HCT116 (cell line): ENCODE data around the gene AHI1. TPM values are rescaled to one million over a fixed set of nuclear protein-coding genes. Genes with fewer than 3 reads are reported as not detected.

Experiments
- ATAC-seq: fragments of 200-7000 bp; cut with Tn5 transposase; 2 replicates; pipeline ENCODE4 v1.9.1; 2020; ENCODE audit warnings: mild to moderate bottlenecking, moderate library complexity
- BruUV-seq: library from RNA; stranded (reverse); fragments of 400-500 nt; replicated peaks from 2 replicates; lab custom pipeline; 2021; lab: Mats Ljungman, UMichigan
- CTCF ChIA-PET: fragments of 300-600 bp; sonication (Branson Sonifier 250); formaldehyde crosslinking; loops from one replicate; lab custom pipeline; 2021; ENCODE audit warnings: antibody characterized with exemption; lab: Charles Lee
- POLR2A ChIA-PET: fragments of 300-600, 350-600 bp; sonication (Branson Sonifier 250); formaldehyde crosslinking; loops from one replicate; lab custom pipeline; 2021; ENCODE audit warnings: antibody characterized with exemption; lab: Charles Lee
- RAD21 ChIA-PET, 2 experiments: fragments of 300-600 bp; sonication (Branson Sonifier 250); formaldehyde crosslinking; loops; one replicate each; lab custom pipeline; 2023; ENCODE audit warnings: low total read pairs in 2 of 2; ENCODE audit not compliant: uncharacterized antibody in 2 of 2, unreplicated experiment in 2 of 2, low non-redundant PET in 1 of 2; lab: Charles Lee
- DNase-seq: peaks from one replicate; pipeline ENCODE4 v3.0.0-alpha.2; 2010; ENCODE audit warnings: low read depth, low spot score
- H2AFZ ChIP-seq: fragments of 200-600 bp; shearing (Covaris generic), sonication (generic); 2 replicates; pipeline ENCODE4 v1.6.1; 2017; ENCODE audit warnings: low read depth, mixed run types, mixed read lengths, antibody characterized with exemption, low read length; ENCODE audit not compliant: poor library complexity, severe bottlenecking
- H3K27ac ChIP-seq: 2 replicates; pipeline ENCODE4 v1.5.1; 2012; ENCODE audit warnings: low read depth, low read length
- H3K27me3 ChIP-seq: fragments of 200-600 bp; sonication (generic); 2 replicates; pipeline ENCODE4 v1.6.1; 2016; ENCODE audit warnings: mixed run types, low read length, mixed read lengths; ENCODE audit not compliant: insufficient read depth
- H3K36me3 ChIP-seq, 2 experiments: fragments of 200-500 bp in 1 of 2; fragments of 200-600 bp in 1 of 2; sonication (Bioruptor generic) in 1 of 2; sonication (generic) in 1 of 2; 2 replicates each; pipeline versions ENCODE4 v1.5.1 to v1.6.1; 2014 to 2016; ENCODE audit warnings: low read length in 2 of 2, inconsistent platforms in 1 of 2, mixed read lengths in 1 of 2, mixed run types in 1 of 2; ENCODE audit not compliant: insufficient read depth in 2 of 2, control insufficient read depth in 1 of 2
- H3K4me1 ChIP-seq, 2 experiments: fragments of 200-600 bp in 1 of 2; sonication (generic) in 1 of 2; 2 replicates each; pipeline versions ENCODE4 v1.5.1 to v1.6.1; 2012 to 2017; ENCODE audit warnings: low read length in 2 of 2, inconsistent platforms in 1 of 2, mild to moderate bottlenecking in 1 of 2, mixed read lengths in 1 of 2, mixed run types in 1 of 2, moderate library complexity in 1 of 2; ENCODE audit not compliant: insufficient read depth in 2 of 2, control insufficient read depth in 1 of 2
- H3K4me2 ChIP-seq: fragments of 200-600 bp; sonication (generic); 2 replicates; pipeline ENCODE4 v1.6.1; 2017; ENCODE audit warnings: mixed run types, low read length, mixed read lengths
- H3K4me3 ChIP-seq, 2 experiments: fragments of 200-600 bp in 1 of 2; sonication (generic) in 1 of 2; replicated peaks in 1 of 2; 2 replicates each; pipeline ENCODE4 v1.5.1; 2011 to 2016; ENCODE audit warnings: low read length in 2 of 2, control low read depth in 1 of 2, low read depth in 1 of 2, mild to moderate bottlenecking in 1 of 2, mixed read lengths in 1 of 2, mixed run types in 1 of 2
- H3K79me2 ChIP-seq: fragments of 200-600 bp; sonication (generic); 2 replicates; pipeline ENCODE4 v1.6.1; 2017; ENCODE audit warnings: mild to moderate bottlenecking, mixed run types, low read length, moderate library complexity, mixed read lengths; ENCODE audit not compliant: insufficient read depth
- H3K9ac ChIP-seq: fragments of 200-600 bp; sonication (generic); 2 replicates; pipeline ENCODE4 v1.6.1; 2016; ENCODE audit warnings: low read length, mixed read lengths
- H3K9me2 ChIP-seq: fragments of 200-600 bp; sonication (generic), shearing (Covaris generic); 2 replicates; pipeline ENCODE4 v1.6.1; 2017; ENCODE audit warnings: mixed run types, mild to moderate bottlenecking, moderate library complexity; ENCODE audit not compliant: insufficient read depth
- H3K9me3 ChIP-seq, 2 experiments: fragments of 200-500 bp in 1 of 2; fragments of 200-600 bp in 1 of 2; sonication (Bioruptor generic) in 1 of 2; sonication (generic) in 1 of 2; 2 replicates each; pipeline ENCODE4 v1.6.1; 2014 to 2017; ENCODE audit warnings: low read length in 2 of 2, mixed read lengths in 2 of 2, inconsistent platforms in 1 of 2, low read depth in 1 of 2, mild to moderate bottlenecking in 1 of 2, mixed run types in 1 of 2, moderate library complexity in 1 of 2; ENCODE audit not compliant: control insufficient read depth in 1 of 2, insufficient read depth in 1 of 2
- H4K20me1 ChIP-seq: fragments of 200-600 bp; sonication (generic), shearing (Covaris generic); 2 replicates; pipeline ENCODE4 v1.6.1; 2017; ENCODE audit warnings: mixed run types, mild to moderate bottlenecking, moderate library complexity; ENCODE audit not compliant: insufficient read depth
- CEBPB ChIP-seq: IDR thresholded peaks from 2 replicates; pipeline ENCODE4 v1.6.1; 2012; ENCODE audit warnings: low read depth
- EGR1 ChIP-seq: IDR thresholded peaks from 2 replicates; pipeline ENCODE4 v1.6.1; 2012; ENCODE audit warnings: low read depth
- ELF1 ChIP-seq: IDR thresholded peaks from 2 replicates; pipeline ENCODE4 v1.6.1; 2012; ENCODE audit warnings: low read depth, borderline replicate concordance
- EZH2 ChIP-seq: fragments of 200-600 bp; sonication (generic); IDR thresholded peaks from 2 replicates; pipeline ENCODE4 v1.6.1; 2017; ENCODE audit warnings: antibody characterized with exemption, mixed run types
- EZH2phosphoT487 ChIP-seq: fragments of 200-600 bp; IDR thresholded peaks from 2 replicates; pipeline ENCODE4 v1.6.1; 2018; ENCODE audit warnings: antibody characterized with exemption, borderline replicate concordance
- JUND ChIP-seq: IDR thresholded peaks from 2 replicates; pipeline ENCODE4 v1.6.1; 2012
- POLR2A ChIP-seq: IDR thresholded peaks from 2 replicates; pipeline ENCODE4 v1.7.0; 2011; ENCODE audit warnings: borderline replicate concordance; ENCODE audit not compliant: insufficient read depth, insufficient read length; ENCODE audit errors: extremely low read depth
- POLR2AphosphoS5 ChIP-seq: IDR thresholded peaks from 2 replicates; pipeline ENCODE4 v1.6.1; 2011; ENCODE audit warnings: mild to moderate bottlenecking, low read depth, low read length, moderate library complexity
- RAD21 ChIP-seq: IDR thresholded peaks from 2 replicates; pipeline ENCODE4 v1.6.1; 2012; ENCODE audit warnings: low read depth, mild to moderate bottlenecking
- SIN3A ChIP-seq: IDR thresholded peaks from 2 replicates; pipeline ENCODE4 v1.6.1; 2012; ENCODE audit warnings: low read depth
- TCF7L2 ChIP-seq: IDR thresholded peaks from 2 replicates; pipeline ENCODE4 v1.7.0; 2011; ENCODE audit warnings: borderline replicate concordance, inconsistent platforms; ENCODE audit not compliant: insufficient read depth, insufficient read length; ENCODE audit errors: extremely low read depth
- ZFX ChIP-seq: fragments of 450-650 bp; IDR thresholded peaks from 2 replicates; pipeline ENCODE4 v1.6.1; 2017
- intact Hi-C: fragments of 100-400 bp; cut with micrococcal nuclease; formaldehyde crosslinking; loops from 2 replicates; pipeline ENCODE4 v1.10.0; 2022
- total RNA-seq: library from RNA; stranded (reverse); gene quantifications from one replicate; pipeline ENCODE4 v1.2.1, GENCODE V29; 2021; ENCODE audit not compliant: unreplicated experiment
- TF ChIP-seq, protein P1 (sequence below), 3 experiments: fragments of 200-600 bp in 1 of 3; sonication (generic) in 1 of 3; IDR thresholded peaks in 2 of 3; conservative IDR thresholded peaks in 1 of 3; 2 replicates each; pipeline ENCODE4 v1.5.1; 2012 to 2017; ENCODE audit warnings: low read depth in 2 of 3, low read length in 2 of 3, antibody characterized with exemption in 1 of 3, borderline replicate concordance in 1 of 3, control low read depth in 1 of 3, mild to moderate bottlenecking in 1 of 3, mixed read lengths in 1 of 3, mixed run types in 1 of 3, moderate library complexity in 1 of 3; ENCODE audit not compliant: insufficient read depth in 1 of 3
- TF ChIP-seq, protein P2 (sequence below): IDR thresholded peaks from 2 replicates; pipeline ENCODE4 v1.6.1; 2012; ENCODE audit warnings: low read depth
- TF ChIP-seq, protein P3 (sequence below): IDR thresholded peaks from 2 replicates; pipeline ENCODE4 v1.6.1; 2012
- TF ChIP-seq, protein P4 (sequence below): IDR thresholded peaks from 2 replicates; pipeline ENCODE4 v1.6.1; 2012

AHI1 gene
- total RNA-seq, 1 experiment from 2014 or later = 29.6 TPM

DNA sequence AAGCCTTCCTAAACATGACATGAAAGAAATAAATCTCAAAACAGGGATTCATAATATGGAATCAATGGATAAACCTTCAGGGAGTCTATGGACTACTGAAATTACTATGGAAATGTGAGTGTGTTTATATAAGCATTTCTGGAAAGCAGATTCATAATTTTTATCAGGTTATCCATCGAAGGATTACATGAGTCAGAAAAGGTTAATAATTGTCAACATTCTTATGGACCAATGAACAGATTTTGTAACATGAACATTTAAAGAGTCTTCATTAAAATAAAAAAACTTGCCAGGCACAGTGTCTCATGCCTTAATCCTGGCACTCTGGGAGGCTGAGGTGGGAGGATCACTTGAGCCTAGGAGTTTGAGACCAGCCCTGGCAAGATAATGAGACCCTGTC lies 84.8 kb downstream of the AHI1 start:
- ATAC-seq (no peak), DNase-seq (no peak)
- Histone ChIP-seq H3K4me2 (no peak overlapping the region), H3K27me3 (no peaks in the 10 kb centered on the region), H3K79me2 (no peaks in the 10 kb centered on the region), H3K9ac (no peak overlapping the region), H3K4me3 (no peak overlapping the region), H3K9me3 (no peaks in the 10 kb centered on the region), H2AFZ (no peak overlapping the region), H3K9me2 (no peaks in the 10 kb centered on the region), H4K20me1 (no peaks in the 10 kb centered on the region), H3K36me3 (peaks cover 5 to 7% of the 10 kb centered on the region in 2 experiments)
- intact Hi-C loops = no loop called here
- ChIA-PET POLR2A (no interaction called here), CTCF (no interaction called here)
- BruUV-seq = no TSS peak
- TF ChIP-seq ZFX = no peak
- TF ChIP-seq ELF1 = no peak
- no peak for TF ChIP-seq JUND
- TF ChIP-seq RAD21 = no peak
- TF ChIP-seq, all 23 proteins: peak for 0
- Histone ChIP-seq H3K27ac (no peak overlapping the region), H3K4me1 (no peaks in the 10 kb centered on the region)
- RAD21 ChIA-PET = no interaction called here

DNA sequence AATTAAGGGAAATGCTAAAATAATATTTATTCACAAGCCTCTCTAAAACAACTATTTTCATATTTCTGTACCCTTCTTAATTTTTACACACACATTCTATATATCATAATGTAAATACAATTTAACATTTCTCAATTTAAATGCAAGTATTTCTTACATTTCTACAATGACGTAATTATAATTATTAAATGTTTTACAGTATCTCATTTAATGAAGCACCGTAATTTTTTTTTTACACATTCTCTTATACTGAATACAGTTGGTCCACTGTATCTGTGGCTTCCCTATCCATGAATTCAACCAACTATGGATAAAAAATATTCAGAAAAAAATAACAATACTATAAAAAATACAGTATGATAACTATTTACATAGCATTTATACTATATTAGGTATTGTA lies 85.7 kb downstream of the AHI1 start:
- BruUV-seq = no TSS peak
- CTCF ChIA-PET = interaction anchor here (0.7 kb wide), 1 partner anchor 267 kb away, joined by 3 read pairs; no protein-coding TSS in a partner anchor
- no peaks in the 10 kb centered on the region for H3K79me2 ChIP-seq
- no peaks in the 10 kb centered on the region for H4K20me1 ChIP-seq
- H2AFZ ChIP-seq = no peak overlapping the region
- intact Hi-C loops = no loop called here
- no peak overlapping the region for H3K4me2 ChIP-seq
- DNase-seq = no peak
- no peak for ATAC-seq
- no peak overlapping the region for H3K4me3 ChIP-seq
- H3K9me2 ChIP-seq = no peaks in the 10 kb centered on the region
- H3K9ac ChIP-seq = no peak overlapping the region
- POLR2A ChIA-PET = no interaction called here
- H3K36me3 ChIP-seq = peaks cover 5 to 7% of the 10 kb centered on the region in 2 experiments
- RAD21 ChIA-PET = no interaction called here
- no peaks in the 10 kb centered on the region for H3K27me3 ChIP-seq
- TF ChIP-seq CEBPB (no peak), POLR2AphosphoS5 (no peak), ZFX (no peak), POLR2A (no peak), EZH2phosphoT487 (no peak), SIN3A (no peak), EZH2 (no peak), TCF7L2 (no peak), EGR1 (no peak)
- TF ChIP-seq, protein P1, sequence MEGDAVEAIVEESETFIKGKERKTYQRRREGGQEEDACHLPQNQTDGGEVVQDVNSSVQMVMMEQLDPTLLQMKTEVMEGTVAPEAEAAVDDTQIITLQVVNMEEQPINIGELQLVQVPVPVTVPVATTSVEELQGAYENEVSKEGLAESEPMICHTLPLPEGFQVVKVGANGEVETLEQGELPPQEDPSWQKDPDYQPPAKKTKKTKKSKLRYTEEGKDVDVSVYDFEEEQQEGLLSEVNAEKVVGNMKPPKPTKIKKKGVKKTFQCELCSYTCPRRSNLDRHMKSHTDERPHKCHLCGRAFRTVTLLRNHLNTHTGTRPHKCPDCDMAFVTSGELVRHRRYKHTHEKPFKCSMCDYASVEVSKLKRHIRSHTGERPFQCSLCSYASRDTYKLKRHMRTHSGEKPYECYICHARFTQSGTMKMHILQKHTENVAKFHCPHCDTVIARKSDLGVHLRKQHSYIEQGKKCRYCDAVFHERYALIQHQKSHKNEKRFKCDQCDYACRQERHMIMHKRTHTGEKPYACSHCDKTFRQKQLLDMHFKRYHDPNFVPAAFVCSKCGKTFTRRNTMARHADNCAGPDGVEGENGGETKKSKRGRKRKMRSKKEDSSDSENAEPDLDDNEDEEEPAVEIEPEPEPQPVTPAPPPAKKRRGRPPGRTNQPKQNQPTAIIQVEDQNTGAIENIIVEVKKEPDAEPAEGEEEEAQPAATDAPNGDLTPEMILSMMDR (IDR thresholded peaks at IDR 0.05 in 2 of 3, conservative IDR thresholded peaks at IDR 0.05 in 1 of 3; ENCODE audit: borderline replicate concordance in 1 of 3, insufficient read depth in 1 of 3, low read depth in 2 of 3, low read length in 2 of 3) = no peak
- TF ChIP-seq, protein P2, sequence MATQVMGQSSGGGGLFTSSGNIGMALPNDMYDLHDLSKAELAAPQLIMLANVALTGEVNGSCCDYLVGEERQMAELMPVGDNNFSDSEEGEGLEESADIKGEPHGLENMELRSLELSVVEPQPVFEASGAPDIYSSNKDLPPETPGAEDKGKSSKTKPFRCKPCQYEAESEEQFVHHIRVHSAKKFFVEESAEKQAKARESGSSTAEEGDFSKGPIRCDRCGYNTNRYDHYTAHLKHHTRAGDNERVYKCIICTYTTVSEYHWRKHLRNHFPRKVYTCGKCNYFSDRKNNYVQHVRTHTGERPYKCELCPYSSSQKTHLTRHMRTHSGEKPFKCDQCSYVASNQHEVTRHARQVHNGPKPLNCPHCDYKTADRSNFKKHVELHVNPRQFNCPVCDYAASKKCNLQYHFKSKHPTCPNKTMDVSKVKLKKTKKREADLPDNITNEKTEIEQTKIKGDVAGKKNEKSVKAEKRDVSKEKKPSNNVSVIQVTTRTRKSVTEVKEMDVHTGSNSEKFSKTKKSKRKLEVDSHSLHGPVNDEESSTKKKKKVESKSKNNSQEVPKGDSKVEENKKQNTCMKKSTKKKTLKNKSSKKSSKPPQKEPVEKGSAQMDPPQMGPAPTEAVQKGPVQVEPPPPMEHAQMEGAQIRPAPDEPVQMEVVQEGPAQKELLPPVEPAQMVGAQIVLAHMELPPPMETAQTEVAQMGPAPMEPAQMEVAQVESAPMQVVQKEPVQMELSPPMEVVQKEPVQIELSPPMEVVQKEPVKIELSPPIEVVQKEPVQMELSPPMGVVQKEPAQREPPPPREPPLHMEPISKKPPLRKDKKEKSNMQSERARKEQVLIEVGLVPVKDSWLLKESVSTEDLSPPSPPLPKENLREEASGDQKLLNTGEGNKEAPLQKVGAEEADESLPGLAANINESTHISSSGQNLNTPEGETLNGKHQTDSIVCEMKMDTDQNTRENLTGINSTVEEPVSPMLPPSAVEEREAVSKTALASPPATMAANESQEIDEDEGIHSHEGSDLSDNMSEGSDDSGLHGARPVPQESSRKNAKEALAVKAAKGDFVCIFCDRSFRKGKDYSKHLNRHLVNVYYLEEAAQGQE = no peak
- TF ChIP-seq, protein P3, sequence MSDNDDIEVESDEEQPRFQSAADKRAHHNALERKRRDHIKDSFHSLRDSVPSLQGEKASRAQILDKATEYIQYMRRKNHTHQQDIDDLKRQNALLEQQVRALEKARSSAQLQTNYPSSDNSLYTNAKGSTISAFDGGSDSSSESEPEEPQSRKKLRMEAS = no peak
- TF ChIP-seq, protein P4, sequence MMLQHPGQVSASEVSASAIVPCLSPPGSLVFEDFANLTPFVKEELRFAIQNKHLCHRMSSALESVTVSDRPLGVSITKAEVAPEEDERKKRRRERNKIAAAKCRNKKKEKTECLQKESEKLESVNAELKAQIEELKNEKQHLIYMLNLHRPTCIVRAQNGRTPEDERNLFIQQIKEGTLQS = no peak
- no peaks in the 10 kb centered on the region for H3K9me3 ChIP-seq
- no peaks in the 10 kb centered on the region for H3K4me1 ChIP-seq
- no peak overlapping the region for H3K27ac ChIP-seq
